NCI-H1105 treated with DMSO at 0.1 percent for 48 hours (cell line): ENCODE results near the gene WDR77.

ENCODE experiments used
- DNase-seq: peaks from one replicate; lab custom pipeline; 2025; lab: John Stamatoyannopoulos, UW

Gene WDR77

DNA sequence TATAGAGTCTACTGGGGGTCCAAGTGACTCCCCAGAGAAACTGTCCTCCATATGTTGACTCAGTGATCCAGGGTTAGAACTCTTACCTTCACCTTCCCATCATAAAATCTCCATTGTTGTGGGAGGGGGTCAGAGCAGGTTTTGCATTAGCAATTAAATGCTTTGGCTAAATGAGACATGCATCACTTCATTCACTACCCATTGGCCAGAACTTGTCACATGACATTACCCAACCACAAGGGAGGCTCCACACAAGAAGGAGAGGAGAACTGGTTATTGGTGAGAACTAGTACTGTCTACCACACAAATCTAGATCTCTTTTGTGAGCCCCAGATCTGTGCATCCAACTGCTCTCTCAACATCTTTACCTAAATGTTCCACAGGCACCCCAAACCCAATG, 20.5 kb upstream of the WDR77 start:
- DNase-seq: no peak

DNA sequence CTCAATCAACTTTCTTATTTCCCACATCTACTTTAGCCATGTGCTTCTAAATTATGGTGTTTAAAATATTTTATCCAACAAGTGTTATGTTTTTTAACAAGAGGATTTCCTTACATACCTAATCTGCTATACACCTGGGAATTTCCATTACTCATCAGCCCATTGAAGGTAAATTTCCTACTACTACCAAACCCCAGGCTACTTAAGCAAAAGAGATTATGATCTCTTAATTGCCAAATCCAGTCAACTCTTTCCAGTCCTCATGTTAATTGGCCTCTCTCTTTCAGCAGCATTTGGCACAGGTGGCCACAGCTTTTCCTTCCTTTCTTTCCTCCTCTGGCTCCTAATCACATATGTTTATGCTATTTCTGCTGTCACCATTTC, 19.7 kb upstream of the WDR77 start:
- peak; percentile 67 for DNase-seq

DNA sequence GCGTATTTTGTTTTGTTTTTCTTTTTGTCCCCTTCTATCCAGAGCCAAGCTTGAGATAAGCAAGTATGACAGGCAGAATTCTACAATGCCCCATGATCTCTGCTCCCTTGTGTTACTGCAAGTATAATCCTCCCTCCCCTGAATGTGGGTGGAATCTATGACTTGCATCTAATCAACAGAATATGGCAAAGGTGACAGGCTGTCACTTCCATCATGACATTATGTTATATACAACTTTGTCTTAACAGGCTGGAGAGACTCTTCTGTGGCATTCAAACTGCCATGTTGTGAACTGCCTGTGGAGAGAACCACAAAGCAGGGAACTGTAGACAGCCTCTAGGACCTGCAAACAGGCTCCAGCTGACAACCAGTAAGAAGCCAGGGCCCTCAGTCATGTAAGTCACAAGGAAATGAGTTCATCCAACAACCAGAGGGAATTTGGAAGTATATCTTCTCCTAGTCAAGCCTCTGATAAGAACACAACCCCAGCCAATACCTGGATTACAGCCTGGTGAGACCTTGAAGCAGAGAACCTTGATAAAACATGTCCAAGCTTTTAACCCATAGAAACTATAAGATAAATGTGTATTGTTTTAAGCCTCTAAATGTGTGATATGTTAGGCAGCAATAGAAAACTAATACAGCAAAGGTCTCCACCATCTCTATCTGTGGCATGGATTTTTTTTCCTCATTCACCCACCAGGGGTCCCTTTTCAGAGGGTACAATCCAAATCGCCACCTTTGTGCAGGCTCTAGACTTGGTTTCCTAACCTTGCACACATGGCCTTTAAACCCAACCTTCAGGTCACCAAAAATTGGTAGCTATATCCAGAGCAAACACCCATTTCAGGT, 19.0 kb upstream of the WDR77 start:
- DNase-seq: no peak

DNA sequence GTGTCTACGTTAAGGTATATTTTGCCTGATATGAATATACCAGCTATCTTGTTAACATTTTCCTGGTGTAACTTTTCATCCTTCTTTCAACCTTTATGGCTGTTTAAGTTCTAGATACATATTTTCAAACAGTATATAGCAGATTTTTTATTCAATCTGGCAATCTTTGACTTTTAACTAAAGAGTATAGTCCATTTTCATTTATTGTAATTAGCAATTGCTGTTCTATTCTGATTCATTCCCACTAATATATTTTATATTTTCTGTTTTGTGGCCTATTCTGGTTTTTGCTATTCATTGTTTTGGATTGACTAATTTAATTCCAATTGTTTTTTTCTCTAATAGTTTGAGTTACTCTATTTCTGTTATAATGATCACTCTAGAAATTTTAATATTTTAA, 17.4 kb upstream of the WDR77 start:
- no peak for DNase-seq

DNA sequence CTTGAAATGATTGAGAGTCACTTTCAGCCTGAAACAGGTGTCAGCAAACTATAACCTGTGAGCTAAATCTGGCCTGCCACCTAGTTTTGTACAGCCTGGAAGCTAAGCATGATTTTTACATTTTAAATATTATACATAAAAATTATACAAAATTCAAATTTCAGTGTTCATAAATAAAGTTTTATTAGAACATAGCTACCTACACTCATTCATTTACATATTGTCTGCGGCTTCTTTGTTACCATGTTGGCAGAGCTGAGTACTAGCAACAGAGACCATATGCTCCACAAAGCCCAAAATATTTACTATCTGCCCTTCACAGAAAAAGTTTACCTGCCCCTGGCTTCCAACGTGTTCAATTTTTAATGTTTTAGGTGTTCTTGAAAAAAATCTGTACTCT, 16.7 kb upstream of the WDR77 start:
- DNase-seq: no peak

DNA sequence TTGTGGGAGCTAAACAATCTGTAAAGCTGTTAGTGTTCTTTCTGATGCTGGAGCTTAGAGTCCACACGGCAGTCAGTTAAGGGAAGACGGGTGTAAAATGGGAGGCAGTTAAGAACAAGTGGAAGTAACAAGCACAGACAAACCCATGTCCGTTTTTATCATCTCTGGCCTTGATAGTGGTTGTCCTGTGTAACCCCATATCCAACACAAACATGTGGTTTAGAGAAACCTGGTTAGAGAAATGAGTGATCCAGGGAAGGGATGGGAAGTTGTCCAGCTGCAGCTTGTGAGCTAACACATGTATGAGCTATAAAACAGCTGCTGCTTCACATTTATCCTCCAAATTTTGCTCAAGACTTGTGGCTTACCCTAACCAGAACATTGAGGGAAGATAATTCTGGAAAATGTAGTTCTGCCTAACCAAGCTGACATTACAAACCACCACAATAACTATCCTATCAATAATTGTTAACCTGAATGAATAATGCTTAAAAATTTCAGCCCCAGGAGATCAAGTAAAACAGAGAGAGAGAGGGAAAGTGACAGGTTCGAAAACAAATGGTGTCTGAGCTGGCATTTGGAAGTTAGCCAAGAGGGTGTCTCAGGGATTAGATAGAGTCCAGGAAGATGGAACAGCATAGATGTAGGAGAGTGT, 14.1 kb upstream of the WDR77 start:
- DNase-seq: no peak

DNA sequence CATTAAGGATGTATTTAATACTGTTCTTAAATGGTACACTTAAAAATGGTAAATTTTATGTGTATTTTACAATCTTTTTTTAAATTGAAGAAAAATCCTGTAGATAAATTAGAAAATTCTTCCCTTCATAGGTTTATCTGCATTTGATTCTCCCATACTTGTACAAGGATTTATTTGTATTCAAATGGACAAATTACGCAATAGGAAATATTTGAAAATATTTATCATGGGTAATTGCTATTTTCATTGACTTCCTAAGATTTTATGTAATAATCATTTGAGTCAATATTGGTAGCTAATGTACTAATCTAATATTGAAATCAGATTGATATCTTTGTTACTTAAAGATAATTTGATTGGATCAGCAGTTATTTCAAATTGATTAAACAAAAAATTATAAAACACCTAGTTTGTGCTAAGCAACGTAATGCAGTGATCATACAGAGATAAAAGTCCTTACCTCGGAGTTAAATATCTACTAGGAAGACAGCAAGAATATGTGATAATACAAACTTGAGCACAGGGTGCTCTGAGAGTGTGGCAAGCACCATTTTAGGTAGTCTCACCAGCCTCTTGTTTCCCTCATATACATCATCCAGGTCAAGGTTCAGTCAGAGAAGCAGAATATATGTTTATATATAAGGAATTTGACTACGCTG, 13.4 kb upstream of the WDR77 start:
- no peak for DNase-seq

DNA sequence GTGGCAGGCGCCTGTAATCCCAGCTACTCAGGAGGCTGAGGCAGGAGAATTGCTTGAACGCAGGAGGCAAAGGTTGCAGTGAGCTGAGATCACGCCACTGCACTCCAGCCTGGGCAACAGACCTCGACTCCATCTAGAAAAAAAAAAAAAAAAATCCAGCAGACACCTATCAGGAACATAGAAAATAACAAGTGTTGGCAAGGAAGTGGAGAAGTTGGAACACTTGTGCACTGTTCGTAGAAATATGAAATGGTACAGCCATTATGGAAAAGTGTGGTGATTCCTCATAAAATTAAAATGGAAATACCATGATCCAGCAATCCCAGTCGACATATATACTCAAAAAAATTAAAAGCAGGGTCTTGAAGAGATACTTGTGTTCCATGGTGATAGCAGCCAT, 12.7 kb upstream of the WDR77 start:
- no peak for DNase-seq

DNA sequence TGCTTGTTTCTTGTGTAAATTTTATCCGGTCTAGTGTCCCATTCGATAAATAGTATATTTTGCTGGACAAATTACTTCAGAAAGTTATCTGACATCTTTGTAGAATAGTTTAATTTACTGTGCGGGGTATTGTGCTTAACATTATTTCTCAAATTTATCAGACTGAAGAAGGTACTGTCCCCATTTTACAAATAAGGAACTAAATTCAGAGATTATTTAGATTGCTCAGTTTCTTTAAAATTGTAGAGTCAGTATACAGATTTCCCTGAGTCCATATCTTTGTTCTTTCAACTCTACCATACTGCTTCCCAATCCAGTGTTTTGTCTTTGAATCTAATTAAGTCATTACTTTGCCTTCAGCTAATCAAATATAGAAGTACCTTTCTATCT, 6.6 kb upstream of the WDR77 start:
- DNase-seq: no peak

DNA sequence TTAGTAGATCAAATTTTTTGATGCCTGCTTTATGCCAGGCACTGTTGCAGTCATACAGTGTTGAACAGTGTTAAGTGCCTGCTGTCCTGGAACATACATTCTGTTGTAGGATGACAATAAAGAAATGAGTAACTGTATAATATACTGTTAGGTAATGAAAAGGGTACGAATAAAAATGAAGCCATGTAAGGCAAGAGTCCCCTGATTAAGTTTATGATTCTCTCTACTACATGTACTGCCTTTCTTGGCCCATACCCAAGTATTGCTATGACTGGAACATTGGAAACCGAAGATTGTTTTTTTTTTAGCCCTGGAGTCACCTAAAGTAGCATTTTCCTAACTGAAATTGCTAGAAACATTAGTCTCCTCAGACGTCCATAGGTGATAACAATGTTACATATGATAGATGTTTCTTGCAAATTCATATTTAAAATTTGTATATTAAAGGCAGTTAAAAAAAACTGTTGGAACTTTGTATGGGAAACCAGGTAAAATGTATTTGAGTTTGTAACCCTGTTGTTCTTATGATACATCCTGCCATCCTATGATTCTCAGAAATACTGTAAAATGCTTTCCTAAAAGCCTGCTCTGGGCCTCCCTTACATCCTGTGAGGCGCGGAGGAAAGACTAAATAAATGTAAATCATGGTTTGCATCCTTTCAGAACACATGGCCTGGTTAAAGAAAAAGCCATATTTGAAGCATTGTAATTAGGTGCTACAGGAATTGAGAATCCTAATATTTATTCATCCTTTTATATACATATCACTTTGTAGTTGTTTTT, 6.0 kb upstream of the WDR77 start:
- no peak for DNase-seq

DNA sequence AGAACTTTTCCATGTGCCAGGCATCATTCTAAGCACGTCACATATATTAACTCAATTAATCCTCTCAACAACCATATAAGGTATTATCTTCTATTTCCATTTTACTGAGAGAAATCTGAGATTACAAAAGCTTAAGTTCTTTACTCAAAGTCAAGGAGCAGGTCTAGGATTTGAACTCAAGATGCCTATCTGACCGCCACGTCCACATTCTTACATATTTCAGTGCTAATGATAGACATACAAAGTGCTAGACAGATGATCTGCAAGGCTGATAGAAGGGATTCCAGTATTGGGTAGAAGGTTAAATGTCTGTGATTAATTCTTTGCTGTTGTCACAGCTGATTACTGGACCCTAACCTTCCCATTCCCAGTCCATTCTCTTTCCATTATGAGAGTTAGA, 4.7 kb upstream of the WDR77 start:
- no peak for DNase-seq

DNA sequence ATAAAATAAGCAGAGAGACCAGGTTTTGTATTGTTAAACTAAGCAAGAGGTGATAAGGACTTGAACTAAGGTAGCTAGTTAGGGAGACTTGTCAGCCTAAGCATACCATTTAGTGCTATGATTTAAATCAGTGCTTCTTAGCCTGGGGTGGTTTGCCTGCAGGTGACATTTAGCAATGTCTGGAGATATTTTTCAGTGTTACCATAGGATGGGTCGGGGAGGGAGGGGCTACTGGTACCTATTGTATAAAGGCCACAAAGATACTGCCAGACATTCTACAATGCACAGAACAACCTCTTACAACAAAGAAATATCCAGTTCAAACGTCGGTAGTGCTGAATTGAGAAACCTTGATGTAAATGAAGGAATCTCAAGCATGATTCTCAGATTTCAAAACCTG, 3.5 kb upstream of the WDR77 start:
- no peak for DNase-seq

DNA sequence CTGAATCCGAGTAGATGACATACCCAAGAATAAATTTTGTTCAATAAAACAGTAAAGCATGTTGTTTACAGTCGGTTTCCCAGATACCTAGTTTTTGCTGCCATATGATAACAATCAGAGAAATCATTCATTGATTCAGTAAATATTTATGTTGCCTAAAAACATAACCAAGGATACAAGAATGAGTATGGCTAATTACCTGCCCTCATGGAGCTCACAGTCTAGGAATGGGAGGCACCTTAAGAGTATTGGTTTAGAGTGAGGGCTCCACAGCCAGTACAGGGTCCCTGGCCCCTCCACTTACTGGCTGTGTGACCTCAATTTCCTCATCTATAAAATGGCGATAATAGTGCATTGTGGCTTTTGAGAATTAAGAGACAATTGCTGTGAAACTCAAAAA, 1.1 kb upstream of the WDR77 start:
- DNase-seq: no peak

DNA sequence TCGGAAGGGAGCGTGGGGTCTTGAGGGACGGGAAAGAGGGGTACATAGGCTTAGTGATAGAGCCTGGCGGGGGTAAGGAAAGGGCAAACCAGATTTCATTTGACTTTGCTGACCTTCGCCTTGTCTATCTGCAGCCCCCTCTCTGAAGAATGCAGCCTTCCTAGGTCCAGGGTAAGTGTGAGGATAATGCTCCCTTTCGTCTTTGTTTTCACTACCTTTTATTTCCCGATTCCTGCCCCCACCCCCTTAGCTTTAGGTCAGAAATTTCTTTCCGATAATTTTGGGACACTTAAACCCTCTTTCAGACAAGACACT, 604 bp upstream of the WDR77 start:
- DNase-seq: no peak

DNA sequence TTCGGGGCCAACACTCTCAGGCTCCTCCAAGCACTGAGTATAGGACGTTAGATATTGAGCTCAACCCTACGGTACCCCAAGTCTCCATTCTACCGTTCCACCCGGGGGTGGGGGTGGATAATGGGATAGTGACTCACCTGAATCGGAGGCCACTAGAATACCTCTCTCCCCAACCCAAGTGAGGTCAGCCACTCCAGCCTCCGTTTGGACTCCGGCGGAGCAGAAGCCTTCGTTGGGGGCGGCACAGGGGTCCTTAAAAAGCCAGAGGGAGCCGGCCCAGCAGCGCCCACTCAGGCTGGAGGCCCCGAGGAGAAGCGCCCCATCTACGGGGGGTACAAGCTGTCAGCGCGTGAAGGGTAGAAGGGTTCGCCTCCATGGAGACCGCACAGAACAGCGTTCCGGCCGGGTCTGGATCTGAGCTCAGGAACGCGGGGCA, 556 bp downstream of the WDR77 start:
- no peak for DNase-seq

DNA sequence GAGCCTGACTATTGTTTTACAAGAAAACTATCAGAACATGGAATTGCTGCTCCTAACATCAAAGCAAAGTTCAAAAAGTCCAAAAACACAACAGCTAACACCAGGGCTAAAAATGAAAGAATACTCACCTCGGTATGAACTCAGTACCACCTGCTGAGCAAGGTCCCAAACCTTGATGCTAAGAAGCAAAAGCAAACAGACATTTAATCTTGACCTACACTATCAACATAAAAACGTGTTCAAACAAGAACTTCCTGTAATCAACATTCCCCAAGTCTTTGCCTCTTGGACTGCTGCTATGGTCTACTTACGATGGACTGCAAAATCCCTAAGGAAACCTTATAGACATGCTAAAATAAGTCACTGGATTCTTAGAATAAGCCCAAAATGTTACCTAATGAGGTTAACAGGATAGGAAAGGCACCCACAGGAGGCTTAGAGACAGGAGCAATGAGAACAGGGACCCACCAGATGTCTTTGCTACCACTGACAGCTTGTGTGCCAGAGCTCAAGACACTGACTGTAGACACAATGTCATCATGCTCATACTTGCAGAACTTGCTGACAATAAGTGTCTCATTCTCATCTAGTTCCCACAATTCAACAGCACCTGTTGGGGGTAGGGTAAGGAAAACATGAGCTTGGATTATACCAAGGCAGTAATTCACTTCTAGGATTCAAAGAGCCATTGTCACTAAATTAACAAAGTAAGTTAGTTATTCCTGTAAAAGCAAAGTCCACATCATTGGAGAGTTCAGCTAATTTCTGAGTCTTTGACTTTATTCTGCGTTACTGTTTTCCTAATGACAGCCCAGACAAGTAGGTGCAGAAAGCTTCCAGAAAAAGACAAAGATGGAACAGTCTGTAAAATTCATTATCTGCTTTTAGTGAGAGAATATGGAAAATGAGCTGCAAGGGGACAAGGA, 1.8 kb downstream of the WDR77 start:
- DNase-seq: no peak

DNA sequence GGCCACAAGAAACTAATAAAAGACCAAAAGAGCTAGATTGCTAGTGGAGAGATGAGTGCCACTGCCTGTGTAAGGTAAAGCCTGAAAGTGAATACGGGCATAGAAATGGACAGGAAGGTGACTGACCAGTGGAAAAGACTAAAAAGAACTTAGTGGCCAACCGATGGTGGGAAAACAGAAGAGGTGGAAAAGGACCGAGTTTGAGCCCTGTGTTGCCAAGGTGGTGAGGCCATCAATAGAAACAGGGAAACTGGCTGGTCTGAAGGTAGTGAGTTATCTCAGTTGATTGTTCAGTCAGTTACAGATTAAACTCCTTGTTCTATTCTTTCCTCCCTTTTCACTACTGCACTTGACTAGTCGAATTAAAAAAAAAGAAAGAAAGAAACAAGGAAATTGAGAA, 2.5 kb downstream of the WDR77 start:
- DNase-seq: no peak

DNA sequence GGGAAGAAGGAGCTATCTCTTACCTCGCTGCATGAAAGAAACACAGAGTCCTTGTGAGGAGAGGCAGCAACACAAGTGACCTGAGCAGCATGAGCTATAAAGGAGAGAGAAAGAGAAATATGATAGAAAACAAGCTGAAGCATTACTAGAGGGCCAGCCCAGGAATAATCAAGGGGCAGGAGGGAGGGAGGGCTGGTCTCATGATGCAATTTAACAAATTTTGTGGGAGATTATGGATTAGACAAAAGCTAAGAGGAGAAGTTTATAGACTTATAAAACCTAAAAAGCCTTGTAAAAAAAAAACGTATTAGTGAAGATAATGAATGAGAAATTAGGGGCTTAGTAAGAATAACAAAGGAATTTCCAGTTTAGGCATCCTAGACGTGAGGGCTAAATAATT, 5.0 kb downstream of the WDR77 start:
- no peak for DNase-seq

DNA sequence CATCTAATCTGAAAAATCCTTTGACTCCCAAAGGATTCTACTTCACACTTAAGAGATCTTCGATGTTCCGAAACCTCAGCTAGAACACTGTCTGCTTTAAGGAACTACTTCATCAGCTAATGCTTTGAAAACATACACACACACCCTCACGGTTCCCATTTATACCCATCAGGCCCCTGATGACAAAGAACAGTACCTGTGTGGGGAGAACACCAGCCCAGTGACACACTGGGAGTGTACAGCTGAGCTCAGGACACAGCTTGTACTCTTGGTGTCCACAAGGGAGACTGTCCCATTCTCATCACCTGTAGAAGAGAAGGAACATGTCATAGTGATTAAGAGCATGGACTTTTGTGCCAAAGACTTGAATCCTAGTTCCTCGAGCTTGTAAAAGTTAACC, 6.6 kb downstream of the WDR77 start:
- DNase-seq: no peak

DNA sequence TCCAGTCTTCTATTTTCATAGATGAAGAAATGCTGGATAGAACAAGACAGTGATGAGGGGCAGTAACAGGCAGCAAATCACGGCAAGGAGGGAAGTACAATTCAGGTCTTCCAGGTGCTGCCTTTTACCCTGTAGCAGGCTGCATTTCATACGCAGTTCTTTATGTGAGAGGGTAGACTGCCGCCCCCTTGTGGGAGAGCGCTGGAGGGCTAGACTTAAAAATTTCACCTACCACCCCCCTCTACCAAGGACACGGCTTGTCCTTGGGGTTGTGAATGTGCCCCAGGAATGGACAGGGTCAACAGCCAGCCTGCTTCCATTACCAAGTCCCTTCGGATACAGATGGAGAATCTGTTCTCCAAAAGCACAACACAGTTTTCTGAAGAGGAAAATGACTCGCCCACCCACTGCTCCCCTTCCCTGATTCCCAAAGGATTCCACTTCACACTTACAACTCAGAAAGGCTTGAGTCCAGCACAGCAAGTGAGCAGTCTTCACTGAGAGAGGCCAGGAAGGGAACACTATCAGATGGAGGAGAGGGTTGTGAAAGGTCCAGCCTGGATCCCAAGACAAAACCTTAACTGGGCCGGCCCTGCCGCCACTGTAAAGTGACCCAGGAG, 7.4 kb downstream of the WDR77 start:
- no peak for DNase-seq
